NT2/D1 (cell line): Measurements from ENCODE around the gene MAN1A2.

Experiments
- DNase-seq: peaks from one replicate; pipeline ENCODE4 v3.0.0-alpha.2; 2011; ENCODE audit warnings: low read depth, low spot score
- H3K27me3 ChIP-seq: 2 replicates; pipeline ENCODE4 v1.6.0; 2011; ENCODE audit warnings: mild to moderate bottlenecking; ENCODE audit not compliant: insufficient read length, insufficient read depth
- H3K36me3 ChIP-seq: 2 replicates; pipeline ENCODE4 v1.6.1; 2011; ENCODE audit warnings: mild to moderate bottlenecking, low read length, mixed read lengths; ENCODE audit not compliant: insufficient read depth, insufficient read length
- H3K4me1 ChIP-seq: 2 replicates; pipeline ENCODE4 v1.5.1; 2011; ENCODE audit not compliant: insufficient read depth, insufficient read length
- H3K4me3 ChIP-seq: 2 replicates; pipeline ENCODE4 v1.5.1; 2011; ENCODE audit warnings: low read depth; ENCODE audit not compliant: insufficient read length
- H3K9ac ChIP-seq: 2 replicates; pipeline ENCODE4 v1.6.0; 2011; ENCODE audit warnings: low read depth; ENCODE audit not compliant: insufficient read length
- H3K9me3 ChIP-seq: 2 replicates; pipeline ENCODE4 v1.5.1; 2011; ENCODE audit warnings: mild to moderate bottlenecking, low read length; ENCODE audit not compliant: insufficient read depth
- SUZ12 ChIP-seq: IDR thresholded peaks from 2 replicates; pipeline ENCODE4 v1.6.1; 2011; ENCODE audit not compliant: insufficient read length, insufficient read depth; ENCODE audit errors: extremely low read depth
- YY1 ChIP-seq: IDR thresholded peaks from 2 replicates; pipeline ENCODE4 v1.6.1; 2011; ENCODE audit not compliant: insufficient read length, insufficient read depth
- ZNF274 ChIP-seq: IDR thresholded peaks from 2 replicates; pipeline ENCODE4 v1.6.1; 2011; ENCODE audit warnings: mild to moderate bottlenecking, low read depth, low read length

MAN1A2 gene

GRCh38 chr1:117571496-117571895 is 204.2 kb downstream of the MAN1A2 start:
- H3K36me3 ChIP-seq = no peaks in the 10 kb centered on the region
- DNase-seq = no peak
- H3K4me1 ChIP-seq = peaks cover 7% of the 10 kb centered on the region
- no peak overlapping the region for H3K9ac ChIP-seq
- H3K27me3 ChIP-seq = no peaks in the 10 kb centered on the region
- no peak overlapping the region for H3K4me3 ChIP-seq
- TF ChIP-seq ZNF274 (no peak), SUZ12 (no peak), YY1 (no peak)
- no peaks in the 10 kb centered on the region for H3K9me3 ChIP-seq

DNA sequence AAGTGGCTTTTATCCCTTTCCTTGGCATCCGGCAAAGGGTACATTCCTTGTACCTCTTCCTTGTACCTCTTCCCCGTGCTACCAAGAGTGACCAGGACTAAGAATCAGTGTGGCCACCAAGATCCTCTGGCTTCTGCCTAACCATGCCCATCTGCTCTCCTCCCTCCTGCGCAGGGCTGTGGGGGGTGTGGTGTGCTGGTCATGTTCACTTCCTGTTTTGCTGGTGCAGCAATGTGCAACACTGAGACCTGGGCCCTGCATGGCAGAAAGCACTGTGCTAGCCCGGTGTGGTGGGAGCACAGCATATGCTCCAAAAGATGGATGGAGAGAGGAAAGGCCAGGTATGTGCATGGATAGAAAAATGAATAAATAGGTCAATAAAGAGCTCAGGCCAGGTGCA is 205.3 kb downstream of the MAN1A2 start:
- Histone ChIP-seq H3K4me3 (no peak overlapping the region), H3K36me3 (no peaks in the 10 kb centered on the region), H3K27me3 (no peaks in the 10 kb centered on the region), H3K9me3 (no peaks in the 10 kb centered on the region), H3K4me1 (peaks cover 7% of the 10 kb centered on the region), H3K9ac (no peak overlapping the region)
- no peak for DNase-seq
- TF ChIP-seq YY1 (no peak), ZNF274 (no peak), SUZ12 (no peak)

GRCh38 chr1:117573386-117574023 is 206.3 kb downstream of the MAN1A2 start:
- H3K4me1 ChIP-seq = peaks cover 7% of the 10 kb centered on the region
- H3K9me3 ChIP-seq = no peaks in the 10 kb centered on the region
- TF ChIP-seq SUZ12 (no peak), ZNF274 (no peak), YY1 (no peak)
- DNase-seq = no peak
- no peaks in the 10 kb centered on the region for H3K27me3 ChIP-seq
- H3K4me3 ChIP-seq = no peak overlapping the region
- no peaks in the 10 kb centered on the region for H3K36me3 ChIP-seq
- H3K9ac ChIP-seq = no peak overlapping the region

GRCh38 chr1:117574161-117574835 is 207.0 kb downstream of the MAN1A2 start:
- H3K36me3 ChIP-seq = no peaks in the 10 kb centered on the region
- peaks cover 7% of the 10 kb centered on the region for H3K4me1 ChIP-seq
- DNase-seq = no peak
- no peaks in the 10 kb centered on the region for H3K27me3 ChIP-seq
- TF ChIP-seq YY1 = no peak
- TF ChIP-seq SUZ12 = no peak
- TF ChIP-seq ZNF274 = no peak
- H3K4me3 ChIP-seq = no peak overlapping the region
- H3K9ac ChIP-seq = no peak overlapping the region
- no peaks in the 10 kb centered on the region for H3K9me3 ChIP-seq

DNA sequence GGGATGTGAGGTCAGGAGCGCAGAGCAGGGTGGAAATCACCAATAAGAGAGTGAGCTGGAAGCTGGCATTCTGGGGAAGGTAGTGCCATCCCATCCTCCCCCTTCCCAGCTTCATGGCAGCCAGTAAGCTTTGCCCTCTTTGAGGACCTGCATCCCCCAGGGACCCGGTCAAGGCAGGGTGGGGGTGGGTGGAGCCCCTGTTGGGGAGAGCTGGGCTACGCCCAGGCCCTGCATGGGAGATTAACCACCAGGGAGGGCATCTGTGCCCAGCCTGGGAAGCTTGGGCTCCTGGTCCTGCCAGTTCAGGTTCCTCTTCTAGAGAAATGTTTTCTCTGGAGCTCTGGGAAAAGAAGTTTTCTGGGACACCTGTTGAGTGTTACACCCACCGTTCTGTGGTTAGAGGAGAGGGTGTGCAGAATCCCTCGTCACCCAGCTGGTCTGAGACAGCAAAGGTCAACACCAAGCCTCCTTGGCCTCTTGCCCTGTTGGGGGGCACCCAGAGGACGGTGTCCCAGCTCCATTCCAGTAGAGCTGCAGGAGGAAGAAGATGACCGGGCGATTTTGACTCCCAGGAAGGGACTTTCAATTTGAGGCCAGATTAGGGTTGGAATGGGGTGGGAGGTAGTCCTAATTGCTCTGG is 208.5 kb downstream of the MAN1A2 start:
- H3K4me3 ChIP-seq = no peak overlapping the region
- DNase-seq = no peak
- TF ChIP-seq SUZ12 (no peak), ZNF274 (no peak), YY1 (no peak)

DNA sequence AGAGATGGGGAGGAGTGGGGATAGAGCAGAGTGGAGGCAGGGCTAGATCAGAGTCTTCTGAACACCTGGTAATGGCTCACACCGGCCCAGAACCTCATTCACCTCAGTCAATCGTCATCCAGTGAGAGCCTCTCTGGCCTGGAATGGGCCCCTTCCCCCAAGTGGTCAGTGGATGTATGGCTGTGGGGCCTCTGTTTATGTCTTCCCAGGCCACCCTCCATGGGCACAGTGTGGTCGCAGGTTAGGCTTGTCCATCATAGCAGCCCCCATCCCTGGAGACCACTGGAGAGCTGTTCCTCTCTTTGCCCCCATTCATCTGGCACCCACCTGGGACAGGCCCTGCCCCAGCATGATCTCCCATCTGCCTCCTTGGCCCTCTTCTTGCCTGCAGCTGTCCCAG is 209.0 kb downstream of the MAN1A2 start:
- Histone ChIP-seq H3K4me1 (peaks cover 7% of the 10 kb centered on the region), H3K36me3 (no peaks in the 10 kb centered on the region), H3K4me3 (no peak overlapping the region), H3K9me3 (no peaks in the 10 kb centered on the region), H3K9ac (no peak overlapping the region), H3K27me3 (no peaks in the 10 kb centered on the region)
- TF ChIP-seq YY1 = no peak
- no peak for TF ChIP-seq ZNF274
- no peak for TF ChIP-seq SUZ12
- no peak for DNase-seq

More for the DNA sequence above, 208.5 kb downstream of the MAN1A2 start:
- H3K9me3 ChIP-seq = no peaks in the 10 kb centered on the region
- H3K4me1 ChIP-seq = peaks cover 7% of the 10 kb centered on the region
- no peak overlapping the region for H3K9ac ChIP-seq
- no peaks in the 10 kb centered on the region for H3K36me3 ChIP-seq
- H3K27me3 ChIP-seq = no peaks in the 10 kb centered on the region
